Erythroblast (primary cell): ENCODE measurements around the gene CFD.
"Not testable (repeated sequence)": the region's sequence is repeated elsewhere in the genome, so short reads cannot be mapped to it uniquely, and the experiment has no call there.

Source experiments
- DNase-seq, 2 experiments: peaks; one replicate each; lab custom pipeline; 2025; lab: John Stamatoyannopoulos, UW
- GATA1 ChIP-seq: IDR thresholded peaks from 2 replicates; pipeline ENCODE4 v1.6.1; 2011; ENCODE audit warnings: low read depth, mild to moderate bottlenecking, control low read depth, low read length, moderate library complexity
- POLR2A ChIP-seq: IDR thresholded peaks from 2 replicates; pipeline ENCODE4 v1.6.1; 2011; ENCODE audit warnings: mild to moderate bottlenecking, low read length

Gene CFD

GRCh38 chr19:858868-859843 lies at the start of gene CFD:
Gene CFD, plus strand, starts transcription at chr19:859664. Its CDS starts 26 bp downstream, at chr19:859690.
- DNase-seq: no peak
- TF ChIP-seq GATA1 (no peak), POLR2A (no peak)

- DNase-seq: no peak
- TF ChIP-seq GATA1: no peak
- no peak for TF ChIP-seq POLR2A
Observed at GRCh38 chr19:810077-810855, 49.2 kb upstream of the CFD start.

DNA sequence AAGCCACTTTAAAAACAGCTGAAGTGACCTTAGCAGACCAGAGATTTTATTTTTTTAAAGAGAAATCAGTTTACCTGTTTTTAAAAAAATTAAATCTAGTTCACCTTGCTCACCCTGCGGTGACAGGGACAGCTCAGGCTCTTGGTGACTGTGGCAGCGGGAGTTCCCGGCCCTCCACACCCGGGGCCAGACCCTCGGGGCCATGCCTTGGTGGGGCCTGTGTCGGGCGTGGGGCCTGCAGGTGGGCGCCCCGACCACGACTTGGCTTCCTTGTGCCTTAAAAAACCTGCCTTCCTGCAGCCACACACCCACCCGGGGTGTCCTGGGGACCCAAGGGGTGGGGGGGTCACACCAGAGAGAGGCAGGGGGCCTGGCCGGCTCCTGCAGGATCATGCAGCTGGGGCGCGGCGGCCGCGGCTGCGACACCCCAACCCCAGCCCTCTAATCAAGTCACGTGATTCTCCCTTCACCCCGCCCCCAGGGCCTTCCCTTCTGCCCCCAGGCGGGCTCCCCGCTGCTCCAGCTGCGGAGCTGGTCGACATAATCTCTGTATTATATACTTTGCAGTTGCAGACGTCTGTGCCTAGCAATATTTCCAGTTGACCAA lies 48.5 kb upstream of the CFD start:
- DNase-seq: no peak
- TF ChIP-seq GATA1 (no peak), POLR2A (no peak)

DNA sequence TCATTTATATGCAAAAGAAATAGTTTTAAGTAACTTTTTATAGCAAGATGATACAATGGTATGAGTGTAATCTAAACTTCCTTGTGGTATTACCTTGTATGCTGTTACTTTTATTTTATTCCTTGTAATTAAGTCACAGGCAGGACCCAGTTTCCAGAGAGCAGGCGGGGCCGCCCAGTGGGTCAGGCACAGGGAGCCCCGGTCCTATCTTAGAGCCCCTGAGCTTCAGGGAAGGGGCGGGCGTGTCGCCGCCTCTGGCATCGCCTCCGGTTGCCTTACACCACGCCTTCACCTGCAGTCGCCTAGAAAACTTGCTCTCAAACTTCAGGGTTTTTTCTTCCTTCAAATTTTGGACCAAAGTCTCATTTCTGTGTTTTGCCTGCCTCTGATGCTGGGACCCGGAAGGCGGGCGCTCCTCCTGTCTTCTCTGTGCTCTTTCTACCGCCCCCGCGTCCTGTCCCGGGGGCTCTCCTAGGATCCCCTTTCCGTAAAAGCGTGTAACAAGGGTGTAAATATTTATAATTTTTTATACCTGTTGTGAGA lies 47.9 kb upstream of the CFD start:
- no peak for DNase-seq
- TF ChIP-seq POLR2A (no peak), GATA1 (no peak)

DNA sequence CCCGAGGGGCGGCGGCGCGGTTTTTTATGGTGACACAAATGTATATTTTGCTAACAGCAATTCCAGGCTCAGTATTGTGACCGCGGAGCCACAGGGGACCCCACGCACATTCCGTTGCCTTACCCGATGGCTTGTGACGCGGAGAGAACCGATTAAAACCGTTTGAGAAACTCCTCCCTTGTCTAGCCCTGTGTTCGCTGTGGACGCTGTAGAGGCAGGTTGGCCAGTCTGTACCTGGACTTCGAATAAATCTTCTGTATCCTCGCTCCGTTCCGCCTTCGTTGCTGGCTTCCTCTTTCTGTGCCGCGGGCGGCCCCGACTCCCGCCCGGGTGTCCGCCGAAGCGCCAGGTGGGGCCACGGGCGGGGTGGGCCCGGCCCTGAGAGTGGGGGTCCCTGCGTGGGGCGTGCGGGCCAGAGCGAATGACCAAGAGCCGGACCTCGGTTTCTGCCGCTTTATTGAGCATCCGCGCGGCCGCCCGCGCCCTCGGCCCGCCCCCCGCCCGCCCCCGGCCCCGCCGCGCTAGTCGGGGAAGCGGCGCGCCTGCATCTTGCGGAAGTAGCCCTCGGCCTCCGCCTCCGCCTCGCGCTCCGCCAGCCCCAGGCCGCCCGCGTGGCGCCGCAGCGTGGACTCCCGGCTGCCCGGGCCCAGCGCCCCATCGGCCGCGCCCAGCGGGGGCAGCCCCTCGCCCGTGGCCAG lies 47.3 kb upstream of the CFD start:
- no peak for TF ChIP-seq POLR2A
- TF ChIP-seq GATA1: no peak
- no peak for DNase-seq

DNA sequence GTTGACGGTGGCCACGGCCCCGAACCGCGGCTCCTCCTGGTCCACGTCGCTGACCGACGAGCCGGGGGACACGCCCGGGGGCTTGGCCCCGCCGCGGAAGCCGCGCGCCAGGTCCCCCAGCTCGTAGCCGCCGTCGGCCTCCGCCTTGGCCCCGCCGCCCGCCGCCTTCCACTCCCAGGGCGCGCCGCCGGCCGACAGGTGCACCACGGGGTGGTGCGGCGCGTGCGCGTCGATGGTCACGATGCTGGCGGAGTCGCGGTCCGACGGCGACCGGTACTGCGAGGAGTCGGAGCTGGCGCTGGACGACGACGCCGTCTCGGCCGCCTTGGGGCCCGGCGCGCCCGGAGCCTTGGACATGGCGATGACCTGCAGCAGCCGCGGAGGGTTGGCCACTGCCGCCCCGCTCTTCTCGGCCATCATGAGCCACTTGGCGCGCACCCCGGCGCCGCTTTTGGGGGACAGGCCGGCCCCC lies 46.7 kb upstream of the CFD start:
- TF ChIP-seq GATA1 (no peak), POLR2A (no peak)
- DNase-seq: no peak

DNA sequence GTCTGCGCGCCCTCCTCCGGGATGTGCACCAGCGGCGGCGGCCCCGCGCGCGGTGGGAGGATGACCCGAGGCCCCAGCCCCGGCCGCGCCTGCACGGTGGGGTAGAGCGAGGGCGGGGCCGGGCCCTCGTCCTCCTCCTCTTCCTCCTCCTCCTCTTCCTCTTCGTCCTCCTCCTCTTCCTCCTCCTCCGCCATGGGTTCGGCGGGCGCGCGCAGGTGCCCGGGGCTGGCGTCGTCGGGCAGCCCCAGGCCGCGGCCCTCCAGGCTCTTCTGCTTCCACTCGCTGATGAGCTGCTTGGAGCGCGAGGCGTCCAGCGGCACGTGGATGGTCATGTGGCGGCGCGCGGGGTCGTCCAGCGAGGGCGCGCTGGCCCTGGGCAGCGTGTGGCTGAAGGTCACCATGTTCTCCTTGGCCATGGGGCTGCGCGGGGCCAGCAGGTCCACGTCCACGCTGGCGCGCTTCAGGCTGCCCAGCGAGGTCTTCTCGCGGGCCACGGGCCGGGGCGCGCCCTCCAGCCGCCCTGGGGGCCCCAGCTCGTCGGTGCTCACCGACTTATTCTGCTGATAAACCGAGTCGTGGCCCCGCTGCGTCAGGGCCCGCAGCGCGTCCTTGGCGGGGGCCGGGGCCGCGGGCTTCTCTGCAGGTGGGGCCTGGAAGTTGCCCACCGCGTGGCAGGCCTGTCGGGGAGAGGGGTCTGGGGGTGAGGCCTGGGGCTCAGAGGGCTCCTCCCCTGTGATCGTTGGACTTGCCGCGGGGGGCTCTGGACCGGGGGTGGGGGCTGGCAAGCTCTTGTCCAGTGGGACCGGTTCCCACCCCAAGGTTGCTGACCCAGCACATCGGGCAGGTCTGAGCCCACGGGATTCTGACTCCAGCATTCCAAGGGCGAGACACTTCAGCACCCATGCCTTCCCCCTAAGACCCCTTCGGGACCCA lies 46.0 kb upstream of the CFD start:
- no peak for DNase-seq
- no peak for TF ChIP-seq POLR2A
- no peak for TF ChIP-seq GATA1

DNA sequence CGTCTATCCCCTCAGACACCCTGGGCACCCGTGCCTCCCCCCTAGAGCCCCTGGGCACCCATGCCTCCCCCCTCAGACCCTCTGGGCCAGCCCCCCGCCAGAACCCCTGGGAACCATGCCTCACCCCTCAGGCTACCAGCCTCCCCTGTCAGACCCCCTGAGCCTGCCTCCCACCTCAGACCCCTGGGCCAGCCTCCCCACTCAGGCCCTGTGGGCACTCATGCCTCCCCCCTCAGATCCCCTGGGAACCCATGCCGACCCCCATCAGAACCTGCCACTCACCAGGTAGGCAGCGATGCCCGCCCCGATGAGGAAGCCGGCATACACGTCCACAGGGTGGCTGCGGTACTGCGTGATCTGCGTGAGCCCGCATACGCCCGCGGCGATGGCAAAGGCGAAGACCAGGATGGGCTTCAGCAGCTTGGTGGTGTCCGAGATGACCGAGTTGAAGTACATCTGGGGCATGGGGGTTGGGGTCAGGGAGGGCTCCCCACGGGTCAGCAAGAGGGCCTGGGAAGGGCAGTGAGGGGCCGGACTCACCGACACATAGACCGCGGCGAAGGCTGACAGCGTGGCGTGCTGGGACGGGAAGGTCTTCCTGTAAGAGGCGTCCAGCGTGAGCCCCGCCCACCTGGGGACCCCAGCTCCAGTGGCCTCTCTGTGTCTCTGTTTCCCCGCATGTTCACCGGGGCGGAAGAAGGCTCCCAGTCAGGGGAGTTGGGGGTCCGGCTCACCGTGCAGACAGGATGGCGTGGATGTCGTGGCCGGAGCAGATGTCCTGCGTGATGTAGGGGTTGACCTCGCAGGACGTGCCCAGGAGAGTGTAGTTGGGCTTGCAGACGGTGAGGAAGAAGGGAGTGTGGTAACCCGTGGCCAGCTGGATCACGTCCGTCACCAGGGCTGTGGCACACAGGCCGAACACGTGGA lies 45.0 kb upstream of the CFD start:
- no peak for DNase-seq
- TF ChIP-seq POLR2A (no peak), GATA1 (no peak)

GRCh38 chr19:815079-815774 lies 44.2 kb upstream of the CFD start:
- TF ChIP-seq GATA1 (no peak), POLR2A (no peak)
- DNase-seq: no peak

DNA sequence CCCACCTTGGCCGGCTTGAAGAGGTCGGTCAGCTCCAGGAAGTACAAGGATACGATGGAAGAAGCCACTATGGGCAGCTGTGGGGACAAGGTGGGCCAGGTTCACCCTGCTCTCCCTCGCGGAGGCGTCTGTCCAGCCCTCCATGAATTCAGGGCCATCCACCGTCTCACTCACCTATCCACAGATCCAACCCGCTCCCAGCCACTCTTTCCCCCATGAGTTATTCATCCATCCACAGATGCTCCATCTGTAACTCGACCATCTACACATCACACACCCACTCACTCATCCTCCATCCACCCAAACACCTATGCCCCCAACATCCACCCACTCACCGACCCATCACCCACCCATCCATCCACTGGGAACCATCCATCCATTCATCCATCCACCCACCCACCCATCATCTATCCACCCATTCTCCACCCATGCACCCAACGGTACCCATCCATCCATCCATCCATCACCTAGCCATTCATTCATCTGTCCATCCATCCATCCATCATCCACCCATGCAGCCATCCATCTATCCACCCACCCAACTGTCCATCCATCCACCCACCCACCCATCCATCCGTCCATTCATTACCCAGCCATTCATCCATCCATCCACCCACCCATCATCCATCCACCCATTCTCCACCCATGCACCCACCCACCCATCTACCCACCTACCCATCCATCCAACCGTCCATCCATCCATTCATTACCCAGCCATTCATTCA lies 43.5 kb upstream of the CFD start:
- TF ChIP-seq GATA1 (no peak), POLR2A (no peak)
- no peak for DNase-seq

- TF ChIP-seq GATA1 (no peak), POLR2A (no peak)
- DNase-seq: no peak
Observed at GRCh38 chr19:816500-816857, 43.0 kb upstream of the CFD start.

- DNase-seq: not testable (repeated sequence)
Observed at GRCh38 chr19:820212-820611, 39.3 kb upstream of the CFD start.
